Suprapubic skin (tissue), 3 donors: Measurements from ENCODE around the gene BRPF3.

ENCODE experiments used
- POLR2A ChIP-seq, 2 donors: fragments of 450-650 bp; IDR thresholded peaks; one replicate each; pipeline ENCODE4 v1.6.1; 2017; ENCODE audit warnings: antibody characterized with exemption in 2 of 2, mild to moderate bottlenecking in 2 of 2, moderate library complexity in 2 of 2
- TF ChIP-seq, protein P1 (sequence below), 2 donors: fragments of 200-600 bp in 1 of 2; fragments of 450-650 bp in 1 of 2; sonication (generic) in 1 of 2; IDR thresholded peaks; one replicate each; pipeline ENCODE4 v1.5.1; 2016 to 2019; ENCODE audit warnings: antibody characterized with exemption in 2 of 2, mild to moderate bottlenecking in 1 of 2, moderate library complexity in 1 of 2

DNA sequence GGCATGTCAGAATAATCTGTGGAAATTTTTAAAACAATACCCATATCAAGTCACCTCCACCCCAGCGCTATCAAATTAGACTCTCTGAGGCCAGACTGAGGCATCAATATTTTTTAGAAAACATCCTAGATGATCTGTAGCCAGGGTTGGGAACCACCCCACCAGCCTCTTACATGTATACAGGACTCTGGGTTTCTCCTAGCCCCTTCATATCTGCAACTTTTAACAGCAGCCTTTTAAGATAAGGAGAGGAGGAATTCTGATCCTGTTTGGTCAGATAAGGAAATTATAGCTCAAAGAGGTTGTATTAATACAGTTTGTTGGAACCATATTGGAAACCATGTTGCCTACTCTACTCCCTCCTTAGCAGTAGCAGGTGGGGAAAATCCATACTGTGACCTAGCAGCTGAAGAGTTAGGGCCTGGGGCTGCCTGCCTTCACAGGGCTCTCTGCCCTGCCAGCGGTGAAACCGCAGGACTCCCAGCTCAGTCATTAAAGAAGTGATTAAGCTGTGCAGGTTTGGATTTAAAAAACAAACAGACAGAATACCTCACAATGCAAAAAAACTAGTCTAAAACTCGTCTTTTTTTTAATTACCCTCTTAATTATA lies 30.0 kb downstream of the BRPF3 start:
- TF ChIP-seq, protein P1, sequence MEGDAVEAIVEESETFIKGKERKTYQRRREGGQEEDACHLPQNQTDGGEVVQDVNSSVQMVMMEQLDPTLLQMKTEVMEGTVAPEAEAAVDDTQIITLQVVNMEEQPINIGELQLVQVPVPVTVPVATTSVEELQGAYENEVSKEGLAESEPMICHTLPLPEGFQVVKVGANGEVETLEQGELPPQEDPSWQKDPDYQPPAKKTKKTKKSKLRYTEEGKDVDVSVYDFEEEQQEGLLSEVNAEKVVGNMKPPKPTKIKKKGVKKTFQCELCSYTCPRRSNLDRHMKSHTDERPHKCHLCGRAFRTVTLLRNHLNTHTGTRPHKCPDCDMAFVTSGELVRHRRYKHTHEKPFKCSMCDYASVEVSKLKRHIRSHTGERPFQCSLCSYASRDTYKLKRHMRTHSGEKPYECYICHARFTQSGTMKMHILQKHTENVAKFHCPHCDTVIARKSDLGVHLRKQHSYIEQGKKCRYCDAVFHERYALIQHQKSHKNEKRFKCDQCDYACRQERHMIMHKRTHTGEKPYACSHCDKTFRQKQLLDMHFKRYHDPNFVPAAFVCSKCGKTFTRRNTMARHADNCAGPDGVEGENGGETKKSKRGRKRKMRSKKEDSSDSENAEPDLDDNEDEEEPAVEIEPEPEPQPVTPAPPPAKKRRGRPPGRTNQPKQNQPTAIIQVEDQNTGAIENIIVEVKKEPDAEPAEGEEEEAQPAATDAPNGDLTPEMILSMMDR (IDR thresholded peaks at IDR 0.05): no peak
- TF ChIP-seq POLR2A (IDR thresholded peaks at IDR 0.05): no peak
